Measurements from ENCODE around the gene TBX1.
"Not testable (repeated sequence)": the region's sequence is repeated elsewhere in the genome, so short reads cannot be mapped to it uniquely, and the experiment has no call there.

TBX1 gene

GRCh38 chr22:19787849-19788141 lies 27.2 kb downstream of the TBX1 start:
- no peak for DNase-seq

GRCh38 chr22:19788661-19789225 lies 28.2 kb downstream of the TBX1 start:
- no peak for DNase-seq

GRCh38 chr22:19789406-19789805 lies 28.8 kb downstream of the TBX1 start:
- no peak for DNase-seq

- no peak for DNase-seq
Observed at GRCh38 chr22:19789828-19790227, 29.2 kb downstream of the TBX1 start.

GRCh38 chr22:19791243-19791642 lies 30.7 kb downstream of the TBX1 start:
- no peak for DNase-seq

GRCh38 chr22:19791894-19792293 lies 31.3 kb downstream of the TBX1 start:
- DNase-seq, result no peak

GRCh38 chr22:19792383-19792896 lies 31.9 kb downstream of the TBX1 start:
- not testable (repeated sequence) for DNase-seq

- DNase-seq, result no peak
Observed at GRCh38 chr22:19793161-19793560, 32.6 kb downstream of the TBX1 start.

GRCh38 chr22:19793661-19794310 lies 33.2 kb downstream of the TBX1 start:
- no peak for DNase-seq

GRCh38 chr22:19795617-19796008 lies 35.0 kb downstream of the TBX1 start:
- no peak for DNase-seq

GRCh38 chr22:19796160-19796559 lies 35.6 kb downstream of the TBX1 start:
- DNase-seq, result no peak

GRCh38 chr22:19797086-19798002 lies 36.8 kb downstream of the TBX1 start:
- no peak for DNase-seq

GRCh38 chr22:19798003-19798665 lies 37.6 kb downstream of the TBX1 start:
- no peak for DNase-seq

GRCh38 chr22:19798891-19799293 lies 38.3 kb downstream of the TBX1 start:
- no peak for DNase-seq

- no peak for DNase-seq
Observed at GRCh38 chr22:19799322-19800190, 39.0 kb downstream of the TBX1 start.

GRCh38 chr22:19800306-19800705 lies 39.7 kb downstream of the TBX1 start:
- DNase-seq, result no peak

- no peak for DNase-seq
Observed at GRCh38 chr22:19800761-19801244, 40.2 kb downstream of the TBX1 start.

- DNase-seq, result no peak
Observed at GRCh38 chr22:19801340-19802000, 40.9 kb downstream of the TBX1 start.

- no peak for DNase-seq
Observed at GRCh38 chr22:19802001-19802893, 41.7 kb downstream of the TBX1 start.

- no peak for DNase-seq
Observed at GRCh38 chr22:19802894-19803735, 42.5 kb downstream of the TBX1 start.

All from NCI-H1092 (cell line).